GM21515 (cell line): Measurements from ENCODE around the gene KIF27.
"Not testable (repeated sequence)": the region's sequence is repeated elsewhere in the genome, so short reads cannot be mapped to it uniquely, and the experiment has no call there.

Source experiments
- ATAC-seq: cut with Tn5 transposase; IDR thresholded peaks from one replicate; pipeline ENCODE4 v1.9.1; 2021; ENCODE audit not compliant: unreplicated experiment

KIF27 gene

GRCh38 chr9:83920927-83921707 is at the start of gene KIF27:
KIF27 (minus strand) TSS chr9:83921432; CDS start chr9:83915591, 5,841 bp downstream.
- ATAC-seq, result peak; percentile 95

GRCh38 chr9:83969602-83970001 is 48.4 kb upstream of the KIF27 start:
- ATAC-seq, result no peak

GRCh38 chr9:83967073-83967472 is 45.8 kb upstream of the KIF27 start:
- ATAC-seq, result no peak

GRCh38 chr9:83966209-83966582 is 45.0 kb upstream of the KIF27 start:
- no peak for ATAC-seq

GRCh38 chr9:83965350-83966208 is 44.3 kb upstream of the KIF27 start:
- ATAC-seq, result no peak

- ATAC-seq, result no peak
These were observed 43.7 kb upstream of the KIF27 start for GRCh38 chr9:83964973-83965349.

- ATAC-seq, result no peak
These were observed 40.9 kb upstream of the KIF27 start for GRCh38 chr9:83962165-83962564.

- ATAC-seq, result no peak
These were observed 39.8 kb upstream of the KIF27 start for GRCh38 chr9:83960991-83961390.

- no peak for ATAC-seq
These were observed 37.8 kb upstream of the KIF27 start for GRCh38 chr9:83959061-83959460.

GRCh38 chr9:83957248-83957513 is 35.9 kb upstream of the KIF27 start:
- no peak for ATAC-seq

- ATAC-seq, result peak; percentile 88
These were observed 35.4 kb upstream of the KIF27 start for GRCh38 chr9:83956436-83957247.

GRCh38 chr9:83956086-83956435 is 34.8 kb upstream of the KIF27 start:
- peak; percentile 49 for ATAC-seq

GRCh38 chr9:83948096-83948495 is 26.9 kb upstream of the KIF27 start:
- ATAC-seq, result not testable (repeated sequence)

GRCh38 chr9:83940590-83941303 is 19.5 kb upstream of the KIF27 start:
- ATAC-seq, result no peak

- no peak for ATAC-seq
These were observed 16.7 kb upstream of the KIF27 start for GRCh38 chr9:83937861-83938455.

- ATAC-seq, result no peak
These were observed 15.3 kb upstream of the KIF27 start for GRCh38 chr9:83936523-83936922.

- no peak for ATAC-seq
These were observed 14.2 kb upstream of the KIF27 start for GRCh38 chr9:83935276-83935935.

- no peak for ATAC-seq
These were observed 13.5 kb upstream of the KIF27 start for GRCh38 chr9:83934569-83935275.

GRCh38 chr9:83933790-83934189 is 12.6 kb upstream of the KIF27 start:
- ATAC-seq, result no peak

- ATAC-seq, result no peak
These were observed 11.6 kb upstream of the KIF27 start for GRCh38 chr9:83932851-83933250.
